ENCODE data around the gene PCDH9. TPM values are rescaled to one million over a fixed set of nuclear protein-coding genes. Genes with fewer than 3 reads are reported as not detected.

PCDH9 gene
- total RNA-seq = 6.8 TPM

- H3K4me1 ChIP-seq (ENCODE audit: control insufficient read depth in 3 of 3, insufficient read depth in 3 of 3, low read length in 3 of 3) = peaks cover 3 to 15% (median 13%) of the 10 kb centered on the region in 3 donors
- peak within 1 kb of the TSS; percentile 85 to 89 (median 88) for H3K4me3 ChIP-seq (ENCODE audit: low read length in 3 of 3)
- H3K27me3 ChIP-seq (ENCODE audit: control insufficient read depth in 3 of 3, insufficient read depth in 3 of 3, low read length in 3 of 3) = no peaks in the 10 kb centered on the region
- H3K9ac ChIP-seq (ENCODE audit: low read depth in 1 of 3, low read length in 3 of 3) = peak within 1 kb of the TSS; percentile 81 to 87 (median 84)
- no peaks in the 10 kb centered on the region for H3K36me3 ChIP-seq (ENCODE audit: control insufficient read depth in 3 of 3, insufficient read depth in 3 of 3, low read length in 3 of 3)
- peak within 1 kb of the TSS; percentile 80 for H3K27ac ChIP-seq (ENCODE audit: low read depth, low read length)
- no peaks in the 10 kb centered on the region for H3K9me3 ChIP-seq (ENCODE audit: control insufficient read depth in 3 of 3, low read length in 3 of 3)
Measured at GRCh38 chr13:67229481-67230403, at the start of gene PCDH9. PCDH9 (minus strand) TSS chr13:67230336; CDS start chr13:67228440, 1,896 bp downstream.

- H3K27me3 ChIP-seq (ENCODE audit: control insufficient read depth in 3 of 3, insufficient read depth in 3 of 3, low read length in 3 of 3) = no peaks in the 10 kb centered on the region
- H3K4me1 ChIP-seq (ENCODE audit: control insufficient read depth in 3 of 3, insufficient read depth in 3 of 3, low read length in 3 of 3) = no peaks in the 10 kb centered on the region
- no peaks in the 10 kb centered on the region for H3K9me3 ChIP-seq (ENCODE audit: control insufficient read depth in 3 of 3, low read length in 3 of 3)
- no peak overlapping the region for H3K4me3 ChIP-seq (ENCODE audit: low read length in 3 of 3)
- no peak overlapping the region for H3K27ac ChIP-seq (ENCODE audit: low read depth, low read length)
- no peak overlapping the region for H3K9ac ChIP-seq (ENCODE audit: low read depth in 1 of 3, low read length in 3 of 3)
- H3K36me3 ChIP-seq (ENCODE audit: control insufficient read depth in 3 of 3, insufficient read depth in 3 of 3, low read length in 3 of 3) = no peaks in the 10 kb centered on the region
Measured at GRCh38 chr13:67278235-67278634, 48.1 kb upstream of the PCDH9 start.

GRCh38 chr13:67277581-67277980 lies 47.4 kb upstream of the PCDH9 start:
- no peaks in the 10 kb centered on the region for H3K9me3 ChIP-seq (ENCODE audit: control insufficient read depth in 3 of 3, low read length in 3 of 3)
- H3K27me3 ChIP-seq (ENCODE audit: control insufficient read depth in 3 of 3, insufficient read depth in 3 of 3, low read length in 3 of 3) = no peaks in the 10 kb centered on the region
- no peaks in the 10 kb centered on the region for H3K36me3 ChIP-seq (ENCODE audit: control insufficient read depth in 3 of 3, insufficient read depth in 3 of 3, low read length in 3 of 3)
- H3K27ac ChIP-seq (ENCODE audit: low read depth, low read length) = no peak overlapping the region
- no peak overlapping the region for H3K9ac ChIP-seq (ENCODE audit: low read depth in 1 of 3, low read length in 3 of 3)
- no peak overlapping the region for H3K4me3 ChIP-seq (ENCODE audit: low read length in 3 of 3)
- no peaks in the 10 kb centered on the region for H3K4me1 ChIP-seq (ENCODE audit: control insufficient read depth in 3 of 3, insufficient read depth in 3 of 3, low read length in 3 of 3)

- Histone ChIP-seq H3K9me3 (ENCODE audit: control insufficient read depth in 3 of 3, low read length in 3 of 3) (no peaks in the 10 kb centered on the region), H3K36me3 (ENCODE audit: control insufficient read depth in 3 of 3, insufficient read depth in 3 of 3, low read length in 3 of 3) (no peaks in the 10 kb centered on the region), H3K4me1 (ENCODE audit: control insufficient read depth in 3 of 3, insufficient read depth in 3 of 3, low read length in 3 of 3) (no peaks in the 10 kb centered on the region), H3K27ac (ENCODE audit: low read depth, low read length) (no peak overlapping the region), H3K27me3 (ENCODE audit: control insufficient read depth in 3 of 3, insufficient read depth in 3 of 3, low read length in 3 of 3) (no peaks in the 10 kb centered on the region), H3K9ac (ENCODE audit: low read depth in 1 of 3, low read length in 3 of 3) (no peak overlapping the region), H3K4me3 (ENCODE audit: low read length in 3 of 3) (no peak overlapping the region)
Measured at GRCh38 chr13:67275351-67275960, 45.3 kb upstream of the PCDH9 start.

GRCh38 chr13:67273001-67273400 lies 42.9 kb upstream of the PCDH9 start:
- Histone ChIP-seq H3K4me3 (ENCODE audit: low read length in 3 of 3) (no peak overlapping the region), H3K36me3 (ENCODE audit: control insufficient read depth in 3 of 3, insufficient read depth in 3 of 3, low read length in 3 of 3) (no peaks in the 10 kb centered on the region), H3K9me3 (ENCODE audit: control insufficient read depth in 3 of 3, low read length in 3 of 3) (no peaks in the 10 kb centered on the region), H3K27ac (ENCODE audit: low read depth, low read length) (no peak overlapping the region), H3K27me3 (ENCODE audit: control insufficient read depth in 3 of 3, insufficient read depth in 3 of 3, low read length in 3 of 3) (no peaks in the 10 kb centered on the region), H3K4me1 (ENCODE audit: control insufficient read depth in 3 of 3, insufficient read depth in 3 of 3, low read length in 3 of 3) (no peaks in the 10 kb centered on the region), H3K9ac (ENCODE audit: low read depth in 1 of 3, low read length in 3 of 3) (no peak overlapping the region)

- Histone ChIP-seq H3K4me1 (ENCODE audit: control insufficient read depth in 3 of 3, insufficient read depth in 3 of 3, low read length in 3 of 3) (no peaks in the 10 kb centered on the region), H3K9me3 (ENCODE audit: control insufficient read depth in 3 of 3, low read length in 3 of 3) (no peaks in the 10 kb centered on the region), H3K27me3 (ENCODE audit: control insufficient read depth in 3 of 3, insufficient read depth in 3 of 3, low read length in 3 of 3) (no peaks in the 10 kb centered on the region), H3K36me3 (ENCODE audit: control insufficient read depth in 3 of 3, insufficient read depth in 3 of 3, low read length in 3 of 3) (no peaks in the 10 kb centered on the region), H3K9ac (ENCODE audit: low read depth in 1 of 3, low read length in 3 of 3) (no peak overlapping the region), H3K27ac (ENCODE audit: low read depth, low read length) (no peak overlapping the region), H3K4me3 (ENCODE audit: low read length in 3 of 3) (no peak overlapping the region)
Measured at GRCh38 chr13:67267136-67267535, 37.0 kb upstream of the PCDH9 start.

GRCh38 chr13:67259208-67259607 lies 29.1 kb upstream of the PCDH9 start:
- Histone ChIP-seq H3K9me3 (ENCODE audit: control insufficient read depth in 3 of 3, low read length in 3 of 3) (no peaks in the 10 kb centered on the region), H3K9ac (ENCODE audit: low read depth in 1 of 3, low read length in 3 of 3) (no peak overlapping the region), H3K27me3 (ENCODE audit: control insufficient read depth in 3 of 3, insufficient read depth in 3 of 3, low read length in 3 of 3) (no peaks in the 10 kb centered on the region), H3K4me3 (ENCODE audit: low read length in 3 of 3) (no peak overlapping the region), H3K36me3 (ENCODE audit: control insufficient read depth in 3 of 3, insufficient read depth in 3 of 3, low read length in 3 of 3) (no peaks in the 10 kb centered on the region), H3K27ac (ENCODE audit: low read depth, low read length) (no peak overlapping the region), H3K4me1 (ENCODE audit: control insufficient read depth in 3 of 3, insufficient read depth in 3 of 3, low read length in 3 of 3) (no peaks in the 10 kb centered on the region)

GRCh38 chr13:67258482-67258881 lies 28.3 kb upstream of the PCDH9 start:
- Histone ChIP-seq H3K9ac (ENCODE audit: low read depth in 1 of 3, low read length in 3 of 3) (no peak overlapping the region), H3K9me3 (ENCODE audit: control insufficient read depth in 3 of 3, low read length in 3 of 3) (no peaks in the 10 kb centered on the region), H3K36me3 (ENCODE audit: control insufficient read depth in 3 of 3, insufficient read depth in 3 of 3, low read length in 3 of 3) (no peaks in the 10 kb centered on the region), H3K27me3 (ENCODE audit: control insufficient read depth in 3 of 3, insufficient read depth in 3 of 3, low read length in 3 of 3) (no peaks in the 10 kb centered on the region), H3K4me3 (ENCODE audit: low read length in 3 of 3) (no peak overlapping the region), H3K27ac (ENCODE audit: low read depth, low read length) (no peak overlapping the region), H3K4me1 (ENCODE audit: control insufficient read depth in 3 of 3, insufficient read depth in 3 of 3, low read length in 3 of 3) (no peaks in the 10 kb centered on the region)

GRCh38 chr13:67238861-67239260 lies 8.7 kb upstream of the PCDH9 start:
- H3K27ac ChIP-seq (ENCODE audit: low read depth, low read length) = no peak overlapping the region
- H3K36me3 ChIP-seq (ENCODE audit: control insufficient read depth in 3 of 3, insufficient read depth in 3 of 3, low read length in 3 of 3) = no peaks in the 10 kb centered on the region
- no peaks in the 10 kb centered on the region for H3K27me3 ChIP-seq (ENCODE audit: control insufficient read depth in 3 of 3, insufficient read depth in 3 of 3, low read length in 3 of 3)
- no peak overlapping the region for H3K4me3 ChIP-seq (ENCODE audit: low read length in 3 of 3)
- no peaks in the 10 kb centered on the region for H3K4me1 ChIP-seq (ENCODE audit: control insufficient read depth in 3 of 3, insufficient read depth in 3 of 3, low read length in 3 of 3)
- no peak overlapping the region for H3K9ac ChIP-seq (ENCODE audit: low read depth in 1 of 3, low read length in 3 of 3)
- H3K9me3 ChIP-seq (ENCODE audit: control insufficient read depth in 3 of 3, low read length in 3 of 3) = no peaks in the 10 kb centered on the region

- Histone ChIP-seq H3K4me1 (ENCODE audit: control insufficient read depth in 3 of 3, insufficient read depth in 3 of 3, low read length in 3 of 3) (no peaks in the 10 kb centered on the region), H3K27ac (ENCODE audit: low read depth, low read length) (no peak overlapping the region), H3K36me3 (ENCODE audit: control insufficient read depth in 3 of 3, insufficient read depth in 3 of 3, low read length in 3 of 3) (no peaks in the 10 kb centered on the region), H3K9me3 (ENCODE audit: control insufficient read depth in 3 of 3, low read length in 3 of 3) (no peaks in the 10 kb centered on the region), H3K4me3 (ENCODE audit: low read length in 3 of 3) (no peak overlapping the region), H3K9ac (ENCODE audit: low read depth in 1 of 3, low read length in 3 of 3) (no peak overlapping the region), H3K27me3 (ENCODE audit: control insufficient read depth in 3 of 3, insufficient read depth in 3 of 3, low read length in 3 of 3) (no peaks in the 10 kb centered on the region)
Measured at GRCh38 chr13:67238277-67238859, 8.2 kb upstream of the PCDH9 start.
